Measurements from ENCODE around the gene TRIO.

Gene TRIO

DNA sequence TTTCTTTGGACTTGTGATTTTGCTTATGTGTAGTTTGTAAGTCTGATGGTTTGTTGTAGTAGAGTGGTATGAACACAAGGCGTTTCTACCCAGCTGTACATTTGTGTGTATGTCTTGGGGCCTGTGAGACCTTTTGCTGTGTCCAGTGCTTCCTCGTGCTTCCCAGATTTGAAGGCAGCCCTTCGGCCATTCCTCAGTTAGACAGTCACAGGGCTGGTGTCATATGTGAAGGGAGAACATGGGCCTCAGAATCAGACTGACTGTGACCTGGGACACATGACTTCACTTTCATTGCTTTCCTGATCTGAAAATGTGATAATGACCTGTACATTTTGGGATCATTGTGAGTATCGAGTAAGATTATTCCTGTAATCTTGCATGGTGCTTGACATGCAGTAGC, 140.0 kb downstream of the TRIO start:
- no peaks in the 10 kb centered on the region for H3K9me3 Mint-ChIP-seq
- H3K27ac Mint-ChIP-seq: peak overlapping the region in 1 of 2 donors; percentile 18
- peaks cover 0 to 4% of the 10 kb centered on the region in 2 donors for H3K4me1 Mint-ChIP-seq (ENCODE audit: low read depth in 2 of 2)
- H3K27me3 Mint-ChIP-seq: peaks cover 0 to 20% of the 10 kb centered on the region in 2 donors
- H3K36me3 Mint-ChIP-seq (ENCODE audit: insufficient read depth): no peaks in the 10 kb centered on the region
- no peak for DNase-seq
- no peak overlapping the region for H3K4me3 Mint-ChIP-seq
- ATAC-seq (replicated peaks): no peak

DNA sequence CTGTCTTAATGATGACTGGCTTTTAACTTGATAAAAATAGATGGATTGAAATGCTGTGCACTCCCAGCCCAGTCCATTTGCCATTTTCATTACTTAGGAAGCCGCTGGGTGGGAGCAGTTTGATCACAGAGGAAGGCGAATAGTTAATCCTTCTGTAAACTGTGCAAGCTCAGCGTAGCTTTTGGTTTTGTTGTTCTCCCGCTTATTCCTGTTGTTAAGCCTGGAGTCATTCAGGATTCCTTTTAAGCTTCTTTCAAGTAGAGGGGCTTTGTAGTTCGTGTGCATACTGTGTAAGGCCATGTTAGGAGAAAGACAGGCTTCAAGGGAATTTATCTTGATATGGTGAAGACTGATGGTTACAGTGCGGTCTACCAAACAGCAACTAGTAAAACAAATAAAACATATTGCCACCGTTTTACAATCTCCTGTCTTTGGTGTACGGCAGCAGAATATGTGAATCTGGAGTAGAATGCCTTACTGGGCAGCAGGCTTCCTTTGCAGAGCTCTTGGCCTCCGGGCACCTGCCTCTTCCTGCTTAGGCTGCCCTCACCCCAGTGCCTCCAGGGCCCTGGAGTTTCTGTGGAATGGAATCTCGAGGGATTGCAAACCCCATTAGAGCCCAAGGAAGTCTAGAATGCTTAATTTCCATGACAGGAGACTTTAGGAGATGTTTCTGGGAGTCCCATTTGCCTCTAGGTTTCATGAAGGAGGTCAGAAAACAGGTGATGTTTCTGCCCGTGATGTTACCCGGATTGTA, 141.4 kb downstream of the TRIO start:
- Mint-ChIP-seq H3K4me1 (ENCODE audit: low read depth in 2 of 2) (peaks cover 0 to 4% of the 10 kb centered on the region in 2 donors), H3K36me3 (ENCODE audit: insufficient read depth) (no peaks in the 10 kb centered on the region), H3K27ac (no peak overlapping the region), H3K4me3 (no peak overlapping the region), H3K9me3 (no peaks in the 10 kb centered on the region), H3K27me3 (peaks cover 0 to 13% of the 10 kb centered on the region in 2 donors)
- no peak for ATAC-seq (replicated peaks)
- no peak for DNase-seq

DNA sequence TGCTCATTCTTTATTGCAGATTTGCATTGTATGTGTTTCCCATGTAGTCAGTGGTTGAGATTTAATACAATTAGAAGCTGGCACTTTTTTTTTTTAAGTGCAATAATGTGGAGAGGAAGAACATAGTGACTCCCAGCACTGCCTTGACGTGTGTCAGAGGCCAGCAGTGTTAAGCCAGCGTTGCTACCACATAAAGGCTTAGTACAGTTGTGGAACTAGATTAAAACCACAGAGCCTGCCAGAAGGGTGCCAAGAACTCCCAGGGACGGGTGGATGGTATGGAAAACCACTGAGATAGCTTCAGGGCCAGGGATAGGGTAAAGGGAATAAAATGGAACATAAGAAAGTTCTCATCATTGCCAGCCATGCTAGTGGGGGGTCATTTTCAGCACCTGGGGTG, 142.9 kb downstream of the TRIO start:
- Mint-ChIP-seq H3K9me3 (no peaks in the 10 kb centered on the region), H3K36me3 (ENCODE audit: insufficient read depth) (no peaks in the 10 kb centered on the region)

DNA sequence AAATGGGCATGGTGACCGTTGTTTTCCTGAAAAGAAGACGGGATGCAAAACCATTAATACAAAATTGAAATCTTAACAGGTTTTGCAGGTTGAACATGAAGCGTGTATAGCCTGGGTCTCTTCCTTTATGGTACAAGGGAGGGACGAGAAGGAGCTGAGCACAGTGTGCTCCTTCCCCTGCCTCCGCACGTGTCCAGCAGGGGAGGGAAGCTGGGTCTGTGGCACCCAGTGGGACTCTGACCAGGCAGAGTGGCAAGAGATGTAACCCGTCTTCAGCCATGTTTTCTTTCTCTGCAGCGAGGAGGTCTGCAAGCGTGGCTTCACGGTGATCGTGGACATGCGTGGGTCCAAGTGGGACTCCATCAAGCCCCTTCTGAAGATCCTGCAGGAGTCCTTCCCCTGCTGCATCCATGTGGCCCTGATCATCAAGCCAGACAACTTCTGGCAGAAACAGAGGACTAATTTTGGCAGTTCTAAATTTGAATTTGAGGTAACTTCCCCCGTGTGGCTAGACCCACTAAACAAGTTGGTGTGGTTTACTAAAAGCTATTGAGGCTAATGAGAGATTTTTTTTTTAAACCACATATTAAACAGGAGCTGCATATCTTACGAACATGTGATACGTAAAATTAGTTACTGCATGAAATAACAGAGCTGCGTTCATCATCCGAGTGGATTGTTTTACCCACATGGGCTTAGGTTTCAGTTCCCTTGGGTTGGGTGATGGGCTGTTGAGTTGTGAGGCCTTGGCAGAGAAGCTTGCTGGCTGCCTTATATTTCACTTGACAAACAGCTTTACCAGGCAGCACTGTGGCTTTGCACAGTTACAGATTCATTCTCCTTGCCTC, 143.7 kb downstream of the TRIO start:
- H3K9me3 Mint-ChIP-seq: no peaks in the 10 kb centered on the region
- no peak overlapping the region for H3K27ac Mint-ChIP-seq
- H3K36me3 Mint-ChIP-seq (ENCODE audit: insufficient read depth): no peaks in the 10 kb centered on the region
- DNase-seq (no peak), ATAC-seq (replicated peaks) (peak; percentile 26)
- H3K27me3 Mint-ChIP-seq: peaks cover 0 to 6% of the 10 kb centered on the region in 2 donors
- H3K4me3 Mint-ChIP-seq: no peak overlapping the region
- H3K4me1 Mint-ChIP-seq (ENCODE audit: low read depth in 2 of 2): peaks cover 0 to 4% of the 10 kb centered on the region in 2 donors

More for the DNA sequence above, 142.9 kb downstream of the TRIO start:
- H3K4me3 Mint-ChIP-seq: no peak overlapping the region
- peaks cover 0 to 4% of the 10 kb centered on the region in 2 donors for H3K4me1 Mint-ChIP-seq (ENCODE audit: low read depth in 2 of 2)
- ATAC-seq (replicated peaks) (no peak), DNase-seq (no peak)
- H3K27me3 Mint-ChIP-seq: peaks cover 0 to 6% of the 10 kb centered on the region in 2 donors
- H3K27ac Mint-ChIP-seq: no peak overlapping the region

DNA sequence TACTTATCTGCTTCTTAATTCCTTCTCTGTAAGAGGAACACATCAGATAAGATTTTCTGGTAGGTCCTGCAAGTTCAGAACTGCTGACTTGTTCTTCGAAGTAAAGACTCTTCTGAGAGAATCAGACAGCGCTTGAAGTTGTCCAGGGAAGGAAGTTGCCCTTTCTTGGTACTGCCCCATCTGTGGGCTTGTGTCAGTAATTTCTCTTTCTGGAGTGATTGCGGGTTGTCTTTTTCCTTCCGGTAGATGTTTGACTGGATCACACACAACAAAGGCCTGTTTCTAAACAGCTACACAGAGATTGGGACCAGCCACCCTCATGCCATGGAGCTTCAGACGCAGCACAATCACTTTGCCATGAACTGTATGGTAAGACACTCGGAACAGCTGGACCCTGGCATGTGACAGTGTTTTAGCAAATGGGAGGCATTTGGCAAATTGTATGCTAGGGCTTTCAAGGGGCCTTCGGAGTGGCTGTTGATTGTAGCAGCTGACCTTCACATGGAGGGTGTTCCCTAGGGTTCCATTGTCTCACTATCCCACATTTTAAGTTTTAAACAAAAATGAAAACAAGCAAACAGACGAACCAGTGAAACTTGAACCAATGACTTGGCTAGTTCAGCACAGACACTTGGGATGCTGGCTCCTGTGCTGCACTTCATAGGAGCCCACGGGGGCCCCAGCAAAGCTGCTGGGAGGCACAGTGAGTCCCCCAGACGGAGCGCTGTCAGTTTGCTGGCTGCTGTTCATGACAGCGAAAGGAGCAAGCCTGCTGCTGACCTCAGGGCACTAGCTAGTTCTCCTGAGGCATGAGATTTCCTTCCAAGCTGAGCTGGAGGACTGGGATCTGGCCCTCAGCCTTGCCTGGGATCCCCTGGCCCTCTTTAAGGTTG, 149.9 kb downstream of the TRIO start:
- H3K4me1 Mint-ChIP-seq (ENCODE audit: low read depth in 2 of 2): peaks cover 0 to 1% of the 10 kb centered on the region in 2 donors
- H3K36me3 Mint-ChIP-seq (ENCODE audit: insufficient read depth): no peaks in the 10 kb centered on the region
- ATAC-seq (replicated peaks) (no peak), DNase-seq (no peak)
- no peak overlapping the region for H3K27ac Mint-ChIP-seq
- no peaks in the 10 kb centered on the region for H3K27me3 Mint-ChIP-seq
- H3K9me3 Mint-ChIP-seq: no peaks in the 10 kb centered on the region
- H3K4me3 Mint-ChIP-seq: no peak overlapping the region

DNA sequence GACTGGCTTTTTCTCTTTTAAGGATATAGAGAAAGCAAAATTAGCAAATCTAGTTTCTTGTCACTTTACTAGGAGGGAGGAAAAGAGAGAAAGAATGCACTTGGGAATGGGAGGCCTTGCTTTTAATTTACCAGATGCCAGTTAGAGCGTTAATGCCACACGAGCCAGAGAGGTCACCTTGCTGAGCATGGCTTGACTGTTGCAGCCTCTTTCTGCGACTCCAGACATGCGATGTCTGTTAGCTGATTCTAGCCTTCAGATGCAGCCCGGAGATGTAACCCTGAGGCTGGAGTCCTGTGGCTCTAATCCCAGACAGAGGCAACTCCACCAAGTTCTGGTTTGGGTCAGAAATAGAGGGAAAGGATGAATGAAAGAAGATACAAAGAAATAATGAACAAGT, 152.5 kb downstream of the TRIO start:
- Mint-ChIP-seq H3K36me3 (ENCODE audit: insufficient read depth) (no peaks in the 10 kb centered on the region), H3K4me1 (ENCODE audit: low read depth in 2 of 2) (peaks cover 0 to 1% of the 10 kb centered on the region in 2 donors)

DNA sequence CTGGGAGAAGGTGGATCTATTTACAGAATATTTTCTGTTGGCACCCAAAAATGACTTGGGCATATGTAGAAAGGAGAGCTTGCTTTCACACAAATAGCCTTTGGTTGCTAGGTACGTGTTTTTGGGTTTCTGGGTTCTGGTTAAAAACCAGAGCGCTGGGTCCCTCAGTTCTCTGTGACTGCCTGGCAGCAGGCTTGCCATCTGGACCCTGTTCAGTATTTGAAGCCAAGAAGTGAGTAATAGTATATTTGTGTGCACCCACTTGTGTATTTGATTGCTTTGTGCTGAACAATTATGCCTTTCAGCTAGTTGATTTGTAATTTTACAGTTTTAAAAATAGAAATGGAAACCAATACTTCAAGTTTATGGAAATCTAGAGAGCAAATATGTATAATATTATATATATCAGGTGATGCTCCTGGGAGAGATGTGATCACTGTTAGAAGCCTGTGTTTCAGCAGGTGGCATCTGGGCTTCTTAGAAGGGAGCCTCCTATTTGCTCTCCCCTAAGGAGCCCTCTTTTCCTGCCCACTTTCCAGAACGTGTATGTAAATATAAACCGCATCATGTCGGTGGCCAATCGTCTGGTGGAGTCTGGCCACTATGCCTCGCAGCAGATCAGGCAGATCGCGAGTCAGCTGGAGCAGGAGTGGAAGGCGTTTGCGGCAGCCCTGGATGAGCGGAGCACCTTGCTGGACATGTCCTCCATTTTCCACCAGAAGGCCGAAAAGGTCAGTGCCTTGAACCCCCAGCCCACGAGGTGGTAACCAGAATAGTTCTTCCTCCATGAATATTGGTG, 153.6 kb downstream of the TRIO start:
- Mint-ChIP-seq H3K9me3 (no peaks in the 10 kb centered on the region), H3K4me1 (ENCODE audit: low read depth in 2 of 2) (peaks cover 0 to 1% of the 10 kb centered on the region in 2 donors), H3K4me3 (no peak overlapping the region), H3K36me3 (ENCODE audit: insufficient read depth) (no peaks in the 10 kb centered on the region), H3K27ac (no peak overlapping the region), H3K27me3 (no peaks in the 10 kb centered on the region)
- no peak for DNase-seq
- no peak for ATAC-seq (replicated peaks)

More for the DNA sequence above, 152.5 kb downstream of the TRIO start:
- ATAC-seq (replicated peaks) (no peak), DNase-seq (no peak)
- H3K4me3 Mint-ChIP-seq: no peak overlapping the region
- no peaks in the 10 kb centered on the region for H3K9me3 Mint-ChIP-seq
- H3K27ac Mint-ChIP-seq: no peak overlapping the region
- H3K27me3 Mint-ChIP-seq: no peaks in the 10 kb centered on the region

DNA sequence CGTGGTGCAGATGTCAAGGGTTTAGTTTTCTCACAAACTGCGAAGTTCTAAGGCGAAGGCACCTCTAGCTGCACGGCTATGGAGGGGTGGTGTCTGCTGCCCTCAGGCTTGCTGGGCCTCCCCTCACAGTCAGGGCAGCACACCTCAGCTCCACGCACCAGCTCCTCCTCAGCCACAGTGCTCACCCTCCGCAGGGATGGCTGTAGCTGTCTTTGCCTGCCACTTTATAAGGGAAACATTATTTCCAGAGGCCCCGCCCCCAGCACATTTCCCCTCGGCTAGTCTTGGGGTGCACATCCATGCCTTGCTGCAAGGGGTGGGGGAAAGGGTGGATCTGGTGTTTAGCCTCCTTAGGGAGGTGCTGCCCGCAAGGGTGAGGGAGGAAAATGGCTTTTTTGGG, 154.6 kb downstream of the TRIO start:
- ATAC-seq (replicated peaks): no peak
- Mint-ChIP-seq H3K27me3 (peaks cover 0 to 4% of the 10 kb centered on the region in 2 donors), H3K9me3 (no peaks in the 10 kb centered on the region), H3K27ac (no peak overlapping the region), H3K4me1 (ENCODE audit: low read depth in 2 of 2) (no peaks in the 10 kb centered on the region), H3K36me3 (ENCODE audit: insufficient read depth) (no peaks in the 10 kb centered on the region), H3K4me3 (no peak overlapping the region)
- no peak for DNase-seq

DNA sequence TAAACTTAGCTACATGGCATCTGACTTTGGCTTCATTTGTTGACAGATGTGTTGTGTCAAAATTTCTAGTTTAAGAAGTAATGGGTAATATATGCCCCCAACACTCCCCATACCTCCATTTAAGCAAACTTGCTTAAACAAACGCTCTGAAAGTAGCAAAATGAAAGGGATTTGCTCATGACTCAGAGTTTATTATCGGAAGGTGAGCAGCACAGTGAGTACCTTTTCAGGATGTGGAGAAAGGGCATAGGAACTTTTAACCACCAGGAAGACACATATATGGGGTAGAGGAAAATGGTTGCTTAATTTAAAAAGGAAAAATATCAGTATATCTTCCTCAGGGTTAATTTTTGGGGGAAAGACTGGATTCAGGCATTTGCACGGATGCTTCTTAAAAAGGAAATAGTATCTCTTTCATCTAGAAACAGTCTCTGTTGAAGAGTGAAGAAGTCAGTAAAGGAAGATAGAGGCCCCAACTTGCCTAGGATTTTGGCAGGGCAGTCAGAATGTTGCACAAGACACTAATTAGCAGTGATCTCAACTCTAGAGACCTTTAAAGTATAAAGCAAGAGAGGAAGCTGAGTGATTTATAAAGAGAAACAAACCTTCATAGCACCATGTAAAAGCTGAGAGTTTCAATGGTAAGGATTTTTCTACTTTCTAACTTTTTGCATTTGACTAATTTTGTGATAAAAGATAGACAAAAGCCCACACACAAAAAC, 155.1 kb downstream of the TRIO start:
- no peak for DNase-seq
- ATAC-seq (replicated peaks): no peak
- Mint-ChIP-seq H3K36me3 (ENCODE audit: insufficient read depth) (no peaks in the 10 kb centered on the region), H3K4me3 (no peak overlapping the region), H3K4me1 (ENCODE audit: low read depth in 2 of 2) (no peaks in the 10 kb centered on the region), H3K9me3 (no peaks in the 10 kb centered on the region), H3K27ac (no peak overlapping the region), H3K27me3 (peaks cover 0 to 9% of the 10 kb centered on the region in 2 donors)

DNA sequence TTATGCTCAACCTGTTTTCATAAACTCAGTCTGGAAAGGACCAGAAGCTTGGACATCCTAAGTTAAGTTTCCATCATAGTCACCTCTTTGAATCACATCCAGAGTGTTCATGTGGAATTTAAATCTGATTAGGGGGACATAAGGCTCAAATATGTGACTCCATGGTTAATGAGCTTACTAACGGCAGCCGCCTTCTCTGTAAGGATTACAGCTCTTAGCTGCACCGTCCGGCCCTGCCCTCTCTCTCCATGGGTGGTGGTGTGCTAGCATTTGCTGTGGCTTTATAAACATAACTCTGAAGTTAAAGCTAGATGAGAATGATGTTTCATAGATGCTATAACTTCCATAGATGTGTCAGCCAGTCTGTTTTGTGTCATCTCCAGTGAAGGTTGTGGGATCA, 156.5 kb downstream of the TRIO start:
- Mint-ChIP-seq H3K4me1 (ENCODE audit: low read depth in 2 of 2) (no peaks in the 10 kb centered on the region), H3K4me3 (no peak overlapping the region), H3K27me3 (peaks cover 0 to 16% of the 10 kb centered on the region in 2 donors), H3K36me3 (ENCODE audit: insufficient read depth) (no peaks in the 10 kb centered on the region), H3K27ac (no peak overlapping the region), H3K9me3 (no peaks in the 10 kb centered on the region)
- DNase-seq (no peak), ATAC-seq (replicated peaks) (no peak)

DNA sequence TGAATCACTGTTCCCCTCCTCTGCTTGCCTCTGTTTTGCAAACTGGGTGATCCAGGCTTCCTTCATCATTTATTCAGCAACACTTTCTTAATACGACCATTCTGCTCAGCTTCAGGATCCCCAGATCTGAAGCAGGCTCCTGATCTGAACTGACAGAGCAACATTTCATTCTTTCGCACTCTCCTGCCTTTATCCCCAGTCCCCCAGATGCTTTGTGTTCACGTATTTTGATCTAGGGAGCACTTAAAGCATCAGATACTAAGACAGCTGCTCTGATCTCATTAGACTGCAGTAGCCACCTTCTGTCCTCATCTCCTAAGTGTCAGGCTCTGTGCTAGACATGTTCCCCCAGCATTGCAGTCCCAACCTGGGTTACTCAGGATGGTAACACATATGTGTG, 158.0 kb downstream of the TRIO start:
- ATAC-seq (replicated peaks) (no peak), DNase-seq (no peak)
- H3K36me3 Mint-ChIP-seq (ENCODE audit: insufficient read depth): no peaks in the 10 kb centered on the region
- peaks cover 0 to 16% of the 10 kb centered on the region in 2 donors for H3K27me3 Mint-ChIP-seq
- no peak overlapping the region for H3K27ac Mint-ChIP-seq
- no peaks in the 10 kb centered on the region for H3K4me1 Mint-ChIP-seq (ENCODE audit: low read depth in 2 of 2)
- no peaks in the 10 kb centered on the region for H3K9me3 Mint-ChIP-seq
- H3K4me3 Mint-ChIP-seq: no peak overlapping the region

DNA sequence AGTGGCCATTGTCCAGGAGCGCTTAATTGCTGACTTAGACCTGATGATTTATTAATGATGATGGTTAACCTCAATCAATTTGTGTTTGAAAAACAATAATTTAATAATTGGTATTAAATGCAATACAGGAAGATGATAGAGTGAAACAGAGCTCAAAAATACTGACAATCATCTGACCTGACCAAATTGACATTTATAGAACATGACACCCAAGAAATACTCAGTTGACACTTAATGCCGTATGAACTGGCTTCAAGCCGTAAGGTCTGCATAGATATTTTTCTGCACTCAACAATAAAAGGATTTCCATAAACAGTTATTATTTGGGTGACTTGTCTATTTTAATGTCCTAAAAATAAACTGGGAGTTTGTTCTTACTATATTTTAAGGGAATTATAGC, 159.2 kb downstream of the TRIO start:
- ATAC-seq (replicated peaks): no peak
- Mint-ChIP-seq H3K36me3 (ENCODE audit: insufficient read depth) (no peaks in the 10 kb centered on the region), H3K27ac (no peak overlapping the region), H3K27me3 (peaks cover 0 to 16% of the 10 kb centered on the region in 2 donors), H3K4me3 (no peak overlapping the region), H3K4me1 (ENCODE audit: low read depth in 2 of 2) (no peaks in the 10 kb centered on the region), H3K9me3 (no peaks in the 10 kb centered on the region)
- DNase-seq: no peak

Measured in effector memory CD8-positive, alpha-beta T cell (primary cell).